OCI-M2 (cell line): ENCODE measurements around the gene LRG1.
"Not testable (repeated sequence)": the region's sequence is repeated elsewhere in the genome, so short reads cannot be mapped to it uniquely, and the experiment has no call there.

Experiments used
- DNase-seq: peaks from one replicate; lab custom pipeline; 2025; ENCODE audit not compliant: unreplicated experiment; lab: John Stamatoyannopoulos, UW

LRG1 gene

DNA sequence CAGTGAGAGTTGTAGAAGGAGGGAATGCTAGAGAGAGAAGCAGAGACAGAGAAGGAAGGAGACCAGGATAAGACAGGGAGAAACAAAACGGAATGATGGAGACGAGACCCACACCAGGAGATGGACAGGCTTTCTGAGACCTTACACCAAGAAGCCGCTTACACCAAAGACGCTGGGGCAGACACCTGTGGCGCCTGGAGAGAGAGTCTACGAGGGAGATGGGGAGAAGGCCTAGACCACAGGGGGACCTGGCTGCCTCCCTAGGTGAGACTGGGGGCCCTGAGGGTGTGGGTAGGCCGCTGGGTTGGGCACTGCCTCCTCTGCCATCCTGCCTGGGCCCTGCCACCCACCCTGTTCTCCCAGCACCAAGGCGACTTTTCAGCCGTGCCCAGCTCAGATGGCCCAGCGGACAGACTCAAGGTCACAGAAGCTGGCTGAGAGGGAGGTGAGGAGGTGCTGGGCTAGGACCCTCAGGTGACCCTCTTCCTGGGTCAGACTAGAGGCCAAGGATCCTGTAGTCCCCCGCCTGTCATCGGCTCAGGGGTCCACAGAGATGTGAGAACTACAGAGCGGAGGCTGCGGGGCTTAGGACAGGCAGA is 9.8 kb downstream of the LRG1 start:
- no peak for DNase-seq

DNA sequence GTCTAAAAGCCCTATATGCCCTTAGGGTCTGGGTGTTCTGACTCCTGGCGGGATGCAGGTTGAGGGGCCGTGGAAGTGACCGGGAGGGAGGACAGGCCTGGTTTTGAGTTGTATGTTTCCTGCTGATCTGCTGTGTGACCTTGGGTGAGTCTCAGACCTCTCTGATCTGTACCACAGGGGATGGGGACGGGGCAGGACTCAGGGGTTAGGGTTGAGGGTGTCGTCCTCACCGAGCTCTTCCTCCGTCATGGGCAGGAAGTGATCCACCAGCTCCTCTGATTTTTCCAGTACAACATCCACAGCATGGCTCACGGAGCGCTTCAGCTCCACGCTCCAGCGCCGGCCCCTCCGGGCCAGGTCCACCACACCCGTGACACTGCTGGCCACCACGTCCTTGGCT is 11.0 kb downstream of the LRG1 start:
- no peak for DNase-seq

DNA sequence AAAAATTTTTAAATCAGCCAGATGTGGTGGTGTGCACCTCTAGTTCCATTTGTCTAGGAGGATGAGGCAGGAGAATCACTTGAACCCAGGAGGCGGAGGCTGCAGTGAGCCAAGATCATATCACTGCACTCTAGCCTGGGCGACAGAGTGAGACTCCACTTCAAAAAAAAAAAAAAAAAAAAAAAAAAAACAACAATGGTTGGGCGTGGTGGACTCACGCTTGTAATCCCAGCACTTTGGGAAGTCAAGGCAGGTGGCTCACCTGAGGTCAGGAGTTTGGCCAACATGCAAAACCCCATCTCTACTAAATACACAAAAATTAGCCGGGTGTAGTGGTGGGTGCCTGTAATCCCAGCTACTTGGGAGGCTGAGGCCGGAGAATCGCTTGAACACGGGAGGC is 12.5 kb downstream of the LRG1 start:
- not testable (repeated sequence) for DNase-seq

DNA sequence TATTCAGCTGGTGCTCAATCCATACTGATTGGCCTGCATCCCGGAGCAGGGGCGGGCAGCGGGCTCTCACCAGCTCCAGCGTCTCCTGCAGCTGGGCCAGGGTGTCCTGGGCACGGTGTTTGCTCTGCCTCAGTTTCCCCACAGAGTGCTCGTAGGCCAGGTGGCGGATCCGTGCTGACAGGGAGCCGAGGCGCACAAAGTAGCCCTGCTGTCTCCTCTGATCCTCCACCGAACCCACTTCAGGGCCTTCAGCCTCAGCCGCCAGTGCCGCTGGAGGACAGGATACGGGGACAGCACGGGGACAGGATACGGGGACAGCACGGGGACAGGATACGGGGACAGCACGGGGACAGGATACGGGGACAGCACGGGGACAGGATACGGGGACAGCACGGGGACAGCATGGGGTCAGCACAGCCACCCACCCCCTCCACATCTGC is 14.3 kb downstream of the LRG1 start:
- no peak for DNase-seq

DNA sequence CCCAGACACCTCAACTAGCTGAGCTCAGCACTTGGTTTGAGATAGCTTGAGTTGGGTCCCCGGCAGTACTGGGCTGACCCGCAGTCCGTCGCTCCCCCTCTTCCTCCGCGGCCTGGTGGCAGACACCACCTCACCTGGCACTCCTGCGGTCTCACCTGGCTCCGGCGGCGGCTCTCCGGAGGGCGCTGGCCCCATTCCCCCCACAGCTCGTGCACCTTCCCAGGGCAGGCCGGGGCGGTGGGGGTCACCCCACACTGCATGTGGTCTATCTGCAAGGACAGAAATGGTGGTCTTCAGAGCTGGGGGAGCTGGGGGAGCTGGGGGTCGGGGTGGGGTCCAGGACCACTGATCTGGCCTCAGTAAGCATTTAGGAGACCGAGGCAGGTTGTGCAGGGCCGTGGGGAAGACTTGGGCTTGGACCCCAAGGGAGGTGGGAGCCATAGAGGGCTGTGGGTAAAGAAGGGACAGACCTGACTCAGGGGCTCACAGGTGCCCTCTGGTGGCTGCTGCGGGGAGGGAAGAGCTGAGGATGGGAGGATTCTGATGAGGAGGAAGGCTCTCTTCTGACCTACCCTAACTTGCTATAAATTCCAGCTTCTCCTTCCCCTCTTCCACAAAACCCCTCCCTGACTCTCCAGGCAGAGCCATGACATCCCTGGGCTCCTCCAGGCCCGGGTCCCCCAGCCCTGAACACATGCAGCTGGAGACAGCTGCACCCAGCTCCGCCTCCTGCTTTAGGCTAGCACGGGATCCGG is 14.9 kb downstream of the LRG1 start:
- no peak for DNase-seq

DNA sequence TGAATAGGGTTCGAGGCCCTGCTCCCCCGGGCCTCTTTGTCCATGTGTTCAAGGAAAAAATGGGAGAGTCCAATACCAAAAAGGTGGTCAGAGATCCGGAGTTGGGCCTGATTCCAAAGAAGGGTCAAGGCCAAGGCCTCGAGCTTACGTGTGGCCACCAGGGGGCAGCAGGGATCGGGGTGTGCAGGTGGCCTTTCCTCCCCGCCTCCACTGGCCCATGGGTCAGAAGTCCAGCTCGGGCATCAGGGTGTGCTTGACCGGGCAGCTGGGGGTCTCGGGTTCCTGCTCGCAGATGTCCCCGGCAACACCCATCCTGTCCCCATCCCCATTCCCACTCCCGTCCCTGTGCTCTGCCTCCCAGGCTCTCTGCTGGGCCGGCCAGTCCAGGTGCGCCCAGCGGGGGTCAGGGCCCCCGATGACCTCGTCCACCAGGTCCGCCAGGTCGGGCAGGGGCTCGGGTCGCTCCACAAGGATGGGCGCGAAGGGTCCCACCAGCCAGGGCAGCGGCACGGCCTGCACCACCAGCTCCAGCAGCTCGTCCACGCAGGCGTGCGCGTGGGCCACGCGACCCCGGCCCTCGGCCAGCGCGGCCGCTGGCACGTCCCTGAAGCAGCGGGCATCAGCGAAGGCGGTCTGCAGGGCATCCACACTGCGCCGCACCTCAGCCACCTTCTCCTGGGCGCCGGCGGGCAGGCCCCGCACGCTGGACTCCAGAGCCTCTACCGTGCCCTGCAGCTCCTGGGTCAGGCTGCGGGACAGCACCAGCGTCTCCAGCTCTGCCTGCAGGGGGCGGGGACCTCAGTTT is 16.3 kb downstream of the LRG1 start:
- DNase-seq: no peak

DNA sequence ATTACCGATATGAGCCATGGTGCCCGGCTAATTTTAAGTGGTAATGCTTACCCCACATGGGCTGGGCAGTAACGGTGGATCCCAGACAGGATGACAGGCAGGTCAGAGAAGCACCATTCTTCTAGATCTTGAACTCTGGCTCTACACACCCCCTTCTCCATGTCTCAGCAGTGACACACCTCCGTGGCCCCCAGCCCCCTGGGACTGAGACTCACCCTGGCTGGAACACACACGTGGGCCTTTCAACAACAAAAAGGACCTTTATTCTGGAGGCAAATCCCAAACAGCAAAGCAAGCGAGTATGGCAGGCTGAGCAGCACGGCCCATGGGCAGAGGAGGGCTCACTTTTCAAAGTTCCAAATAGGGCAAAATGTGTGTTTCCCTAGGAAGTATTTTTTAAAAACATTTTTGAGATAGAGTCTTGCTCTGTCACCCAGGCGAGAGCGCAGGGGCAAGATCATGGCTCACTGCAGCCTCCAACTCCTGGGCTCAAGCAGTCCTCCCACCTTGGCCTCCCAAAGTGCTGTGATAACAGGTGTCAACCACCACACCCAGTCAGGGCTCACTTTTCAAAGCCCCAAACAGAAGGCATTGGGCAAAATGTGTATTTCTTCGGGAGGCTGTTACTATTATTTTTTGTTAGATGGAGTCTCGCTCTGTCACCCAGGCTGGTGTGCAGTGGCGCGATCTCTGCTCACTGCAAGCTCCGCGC is 17.4 kb downstream of the LRG1 start:
- DNase-seq: no peak

DNA sequence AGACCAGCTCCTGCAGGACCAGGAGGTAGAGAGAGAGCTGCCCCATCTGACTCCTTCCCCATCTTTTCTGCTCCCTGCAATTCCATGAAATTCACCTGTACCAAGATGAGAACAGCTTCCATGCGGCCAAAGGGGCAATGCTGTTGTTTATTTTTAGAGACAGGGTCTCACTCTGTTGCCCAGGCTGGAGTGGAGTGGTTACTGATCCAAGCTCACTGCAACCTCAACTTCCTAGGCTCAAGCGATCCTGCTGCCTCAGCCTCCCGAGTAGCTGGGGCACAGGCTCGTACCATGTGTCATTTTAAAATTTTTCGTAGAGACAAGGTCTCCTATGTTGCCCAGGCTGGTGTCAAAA is 18.0 kb downstream of the LRG1 start:
- no peak for DNase-seq

DNA sequence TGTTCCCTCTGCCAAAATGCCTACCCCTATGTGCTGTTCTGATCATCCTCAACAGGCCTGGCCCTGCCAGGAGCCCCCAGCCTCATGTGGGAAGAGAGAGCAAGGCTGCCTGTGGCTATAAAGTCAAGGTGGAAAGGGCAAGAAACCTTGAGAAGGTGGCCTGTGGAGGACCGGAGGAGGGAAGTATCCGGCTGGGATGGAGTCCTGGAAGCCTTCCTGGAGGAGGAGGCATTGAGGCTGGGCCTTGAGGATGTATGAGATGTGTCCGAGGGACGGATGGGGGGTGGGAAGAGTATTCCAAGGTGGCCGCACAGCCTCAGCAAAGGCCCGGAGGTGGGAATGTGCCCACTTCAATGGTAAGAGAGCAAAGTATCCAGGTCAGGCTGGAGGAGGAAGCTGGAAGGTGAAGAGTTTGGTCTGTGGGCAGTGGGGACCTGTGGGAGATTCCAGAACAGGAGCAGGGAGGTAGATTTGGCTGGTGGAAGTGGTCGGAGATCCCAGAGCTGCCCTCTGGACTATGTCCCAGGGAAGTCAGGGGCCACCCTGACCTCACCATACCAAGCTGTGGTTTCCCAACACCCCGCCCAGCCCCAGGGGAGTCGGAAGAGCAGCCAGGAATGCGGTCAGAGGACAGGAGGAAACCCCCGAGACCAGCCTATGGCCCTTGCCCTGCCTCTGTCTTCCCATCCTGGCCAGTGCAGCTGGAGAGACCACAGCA is 18.5 kb downstream of the LRG1 start:
- DNase-seq: no peak

DNA sequence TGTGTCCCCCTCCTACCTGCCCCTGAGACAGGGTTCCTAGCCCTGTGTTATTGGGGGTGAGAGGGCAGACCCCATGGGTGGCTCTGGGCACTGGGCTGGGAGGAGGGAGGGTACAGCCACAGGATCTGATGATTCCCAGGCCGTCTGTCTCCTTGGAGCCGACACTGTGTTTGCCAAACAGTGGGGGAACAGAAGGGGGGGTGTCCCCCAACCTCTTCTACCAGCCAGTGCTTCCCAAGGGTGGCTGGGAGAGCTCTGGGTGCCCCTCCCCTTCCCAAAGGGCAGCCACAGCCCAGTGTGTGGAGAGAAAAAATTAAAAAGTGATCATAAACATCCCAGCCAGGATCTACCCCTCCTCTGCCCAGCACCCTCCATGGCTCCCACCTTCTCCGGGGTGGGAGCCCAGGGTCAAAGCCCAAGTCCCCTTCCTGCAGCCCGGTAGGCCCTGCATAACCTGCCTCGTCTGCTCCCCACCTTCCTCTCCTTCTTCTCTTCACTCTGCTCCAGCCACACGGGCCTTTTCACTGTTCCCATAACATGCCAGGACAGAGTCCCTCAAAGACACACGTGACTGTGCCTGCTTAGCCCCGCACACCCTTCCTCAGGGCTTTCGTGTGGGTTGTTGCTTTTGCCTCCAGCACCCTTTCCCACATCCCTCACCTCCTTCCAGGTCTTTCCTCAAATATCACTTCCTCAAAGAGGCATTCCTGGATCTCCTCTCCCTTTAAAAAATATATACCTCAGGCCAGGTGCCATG is 20.1 kb downstream of the LRG1 start:
- no peak for DNase-seq

DNA sequence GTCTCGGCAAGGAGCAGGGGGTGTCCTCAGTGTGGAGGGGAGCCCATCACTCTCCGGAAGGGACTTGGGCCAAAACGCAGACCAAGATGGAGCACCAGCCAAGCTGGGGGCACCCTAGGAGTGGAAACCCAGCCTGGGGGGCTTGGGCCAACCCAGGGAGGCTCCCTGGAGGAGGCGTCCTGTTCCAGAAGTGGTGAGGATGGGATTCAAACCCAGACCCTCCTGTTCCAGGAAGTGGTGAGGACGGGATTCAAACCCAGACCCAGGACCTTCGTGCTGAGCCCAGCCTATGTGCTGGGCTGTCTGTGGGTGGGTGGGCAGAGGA is 20.7 kb downstream of the LRG1 start:
- no peak for DNase-seq

DNA sequence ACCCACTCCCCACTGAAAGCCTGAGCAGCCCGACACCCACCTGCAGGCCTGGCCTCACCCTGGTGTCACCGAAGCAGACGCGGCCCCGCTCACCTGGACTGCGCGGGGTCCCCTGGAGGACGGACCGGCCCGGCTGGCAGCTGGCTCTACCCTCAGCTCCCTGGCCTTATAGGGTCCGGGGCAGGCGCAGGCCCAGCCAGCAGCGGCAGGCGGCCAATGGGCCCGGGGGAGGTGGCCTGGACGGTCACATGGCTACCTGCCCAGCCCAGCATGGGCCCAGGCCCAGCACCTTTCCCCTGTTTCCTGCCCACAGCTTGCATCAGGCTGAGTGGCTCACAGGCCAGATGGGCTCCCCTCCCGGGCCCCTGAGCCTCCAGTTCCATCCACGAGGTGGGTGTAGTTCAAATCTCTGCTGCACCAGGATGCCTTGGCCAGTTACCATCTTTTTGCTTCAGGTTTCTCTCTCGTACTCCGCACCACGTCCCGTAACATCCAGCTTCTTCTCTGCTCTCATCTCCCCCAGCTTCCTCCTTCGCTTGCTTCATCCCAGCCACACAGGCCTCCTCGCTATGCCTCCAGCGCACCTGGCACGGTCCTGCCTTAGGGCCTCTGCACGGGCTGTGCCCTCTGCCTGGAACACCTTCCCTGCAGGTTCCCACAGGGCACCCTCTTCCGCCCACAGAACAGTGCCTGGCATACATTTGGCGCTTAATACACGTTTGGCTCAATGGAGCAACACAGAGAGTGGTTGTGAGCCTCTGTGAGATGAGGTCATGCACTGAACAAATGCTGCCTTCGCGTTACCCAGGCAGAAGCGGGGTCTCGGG is 21.3 kb downstream of the LRG1 start, which contains the start of gene PLIN4:
TSS of gene PLIN4 (minus strand) at position 142 of the 827 bp plus-strand sequence. CDS start 214 bp downstream, outside the sequence.
- no peak for DNase-seq

DNA sequence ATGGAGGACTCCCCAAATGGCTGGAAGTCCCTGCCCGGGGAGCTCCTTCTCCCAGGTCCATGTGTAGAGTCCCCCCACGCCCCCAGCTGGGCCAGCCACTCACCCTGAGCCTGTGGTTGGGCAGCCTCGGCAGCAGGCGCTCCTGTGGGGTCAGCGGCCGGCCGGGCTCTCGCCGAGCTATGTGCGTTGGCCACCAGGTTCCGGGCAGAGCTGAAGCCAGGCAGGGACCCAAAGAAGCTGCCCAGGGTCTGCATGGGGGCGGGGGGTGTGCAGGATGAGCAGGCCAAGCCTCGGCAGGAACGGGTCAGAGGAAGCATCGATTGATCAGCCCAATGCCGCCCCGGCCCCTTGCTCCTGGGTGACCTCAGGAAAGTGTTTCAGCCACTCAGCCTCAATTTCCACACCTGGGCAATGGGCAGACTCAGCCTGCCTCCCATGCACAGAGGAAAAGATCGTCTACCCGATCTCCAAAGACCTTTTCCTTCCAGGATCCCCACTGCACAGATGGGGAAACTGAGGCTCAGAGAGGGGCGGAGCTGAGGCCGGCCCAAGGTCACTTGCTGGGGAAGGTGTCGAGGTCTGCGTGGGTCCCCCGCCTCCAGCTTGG is 22.3 kb downstream of the LRG1 start:
- DNase-seq: no peak

DNA sequence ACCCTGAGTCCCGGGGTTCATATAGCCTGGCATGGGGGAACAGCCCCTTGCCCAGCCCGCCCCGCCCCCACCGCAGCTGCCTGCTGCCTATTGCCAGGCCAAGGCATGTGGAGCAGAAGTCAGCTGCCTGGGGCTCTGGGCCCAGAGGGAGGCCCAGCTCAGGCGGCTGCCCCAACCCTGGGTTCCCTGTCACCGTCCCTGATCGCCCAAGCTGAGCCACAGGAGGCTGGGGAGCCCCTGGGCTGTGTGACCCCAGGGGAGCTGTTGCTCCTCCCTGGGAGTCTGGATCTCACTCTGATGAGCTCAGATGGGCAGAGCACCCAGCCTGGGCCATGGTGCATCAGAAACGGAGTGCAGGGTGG is 22.9 kb downstream of the LRG1 start:
- no peak for DNase-seq

DNA sequence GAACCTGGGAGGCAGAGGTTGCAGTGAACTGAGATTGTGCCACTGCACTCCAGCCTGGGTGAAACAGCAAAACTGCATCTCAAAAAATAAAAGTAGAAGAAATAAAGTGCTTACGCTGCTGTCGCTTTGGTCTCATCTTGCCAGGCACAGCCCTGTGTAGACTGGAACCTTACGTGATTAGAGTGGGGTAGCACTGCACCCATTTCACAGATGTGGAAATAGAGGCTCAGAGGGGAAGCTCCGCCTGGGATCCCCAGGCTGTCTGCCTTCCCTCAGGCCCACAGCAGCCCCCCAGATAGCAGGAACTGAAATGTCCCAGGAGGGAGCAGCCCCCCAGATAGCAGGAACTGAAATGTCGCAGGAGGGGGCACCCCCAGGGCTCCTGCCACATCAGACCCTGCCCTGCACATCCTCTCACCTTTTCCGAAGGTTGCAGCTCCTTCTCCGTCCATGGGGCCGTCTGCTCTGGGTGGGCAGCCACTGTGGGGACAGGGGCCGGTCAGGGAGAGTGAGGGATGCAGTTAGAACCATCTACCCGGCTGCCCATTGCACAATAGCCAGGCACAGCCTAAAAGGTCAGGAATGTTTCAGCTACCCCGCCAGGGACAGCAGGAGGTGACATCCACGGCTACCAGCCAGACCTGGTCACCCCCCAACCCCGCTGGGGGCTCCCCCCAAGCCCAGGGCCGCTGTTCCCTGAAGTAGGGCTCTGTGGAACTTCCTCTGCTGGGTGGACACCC is 23.5 kb downstream of the LRG1 start:
- DNase-seq: no peak

DNA sequence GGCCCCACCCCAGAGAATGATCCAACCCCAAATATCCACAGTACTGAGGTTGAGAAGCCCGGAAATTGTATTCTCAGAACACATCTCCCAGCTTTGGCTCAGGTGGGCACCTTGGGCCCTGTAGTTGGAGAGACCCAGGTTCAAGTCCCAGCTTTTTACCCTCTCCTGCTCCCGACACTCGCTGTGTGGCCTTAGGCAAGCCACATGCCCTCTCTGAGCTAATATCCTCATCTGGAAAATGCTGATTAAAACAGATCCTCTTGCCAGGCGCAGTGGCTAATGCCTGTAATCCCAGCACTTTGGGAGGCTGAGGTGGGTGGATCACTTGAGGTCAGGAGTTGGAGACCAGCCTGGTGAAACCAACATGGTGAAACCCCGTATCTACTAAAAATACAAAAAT is 24.1 kb downstream of the LRG1 start:
- DNase-seq: no peak

DNA sequence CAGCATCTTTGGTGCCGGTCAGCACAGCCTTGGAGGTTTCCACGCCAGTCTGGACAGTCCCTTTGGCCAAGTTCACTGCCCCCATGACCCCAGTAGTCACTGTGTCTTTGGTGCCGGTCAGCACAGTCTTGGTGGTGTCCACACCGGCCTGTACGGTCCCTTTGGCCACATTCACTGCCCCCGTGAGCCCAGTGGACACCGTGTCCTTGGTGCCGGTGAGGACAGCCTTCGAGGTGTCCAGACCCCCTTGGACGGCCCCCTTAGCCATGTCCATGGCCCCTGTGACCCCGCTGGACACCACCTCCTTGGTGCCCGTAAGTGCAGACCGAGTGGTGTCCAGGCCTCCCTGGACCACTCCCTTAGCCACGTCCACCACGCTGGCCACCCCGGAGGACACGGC is 26.6 kb downstream of the LRG1 start:
- no peak for DNase-seq

DNA sequence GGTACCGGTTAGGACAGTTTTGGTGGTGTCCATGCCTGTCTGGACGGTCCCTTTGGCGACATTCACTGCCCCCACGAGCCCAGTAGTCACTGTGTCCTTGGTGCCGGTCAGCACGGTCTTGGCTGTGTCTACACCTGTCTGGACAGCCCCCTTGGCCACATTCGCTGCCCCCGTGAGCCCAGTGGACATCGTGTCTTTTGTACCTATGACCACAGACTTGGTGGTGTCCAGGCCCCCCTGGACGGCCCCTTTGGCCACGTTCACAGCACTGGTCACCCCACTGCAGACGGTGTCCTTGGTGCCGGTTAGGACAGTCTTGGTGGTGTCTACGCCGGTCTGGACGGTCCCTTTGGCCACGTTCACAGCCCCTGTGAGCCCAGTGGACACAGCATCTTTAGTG is 27.8 kb downstream of the LRG1 start:
- DNase-seq: no peak
